ENCODE measurements around the gene CAMSAP1.

DNA sequence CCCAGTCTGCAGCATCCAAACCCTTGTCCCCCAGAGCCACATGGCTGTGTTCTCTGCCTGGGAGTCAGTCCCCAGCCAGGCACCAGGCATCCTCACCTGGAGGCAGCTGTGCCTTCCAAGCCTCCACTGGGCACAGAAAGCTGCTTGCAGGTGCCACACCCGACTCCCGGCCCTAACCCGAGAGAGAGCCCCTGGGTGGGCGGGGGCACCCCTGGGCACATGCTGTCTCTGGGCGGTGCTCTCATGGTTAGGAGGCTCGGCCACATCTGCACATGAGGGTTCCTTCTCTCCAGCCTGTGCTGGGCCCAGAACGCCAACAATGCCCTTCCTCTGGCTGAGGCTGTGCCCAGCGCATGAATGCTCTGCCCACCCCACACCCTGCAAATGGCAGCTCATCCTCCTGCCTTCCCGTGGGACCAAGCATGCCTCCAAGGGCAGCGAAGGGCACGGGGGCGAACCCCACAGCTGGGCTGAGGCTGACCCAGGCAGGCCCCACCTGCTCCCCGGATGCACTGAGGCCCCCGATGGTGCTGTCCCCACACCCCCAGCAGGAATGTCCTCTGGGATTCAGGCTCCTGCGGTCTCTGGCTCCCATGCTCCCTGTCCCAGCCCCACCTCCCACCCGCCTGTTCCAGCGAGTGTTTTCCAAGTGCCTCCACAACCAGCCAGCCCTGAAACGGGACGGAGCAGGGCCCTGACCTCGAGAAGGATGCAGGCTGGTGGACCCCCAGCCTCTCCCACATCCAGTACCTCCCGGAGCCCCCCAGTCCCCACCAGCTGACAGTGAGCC, 22.5 kb upstream of the CAMSAP1 start:
- TF ChIP-seq KAT2B (IDR thresholded peaks at IDR 0.05; ENCODE audit: low read depth, low read length) = no peak
- TF ChIP-seq PHF20 (IDR thresholded peaks at IDR 0.05; ENCODE audit: partially characterized antibody) = no peak
- no peak for TF ChIP-seq POLR2AphosphoS2 (IDR thresholded peaks at IDR 0.05; ENCODE audit: low read length)
- TF ChIP-seq TGIF2 (CRISPR knock-in tag; IDR thresholded peaks at IDR 0.05) = no peak
- no peak for TF ChIP-seq SPI1 (IDR thresholded peaks at IDR 0.05; ENCODE audit: borderline replicate concordance, low read depth, low read length)
- TF ChIP-seq PHB2 (IDR thresholded peaks at IDR 0.05; ENCODE audit: low read depth) = no peak
- TF ChIP-seq BRD4 (IDR thresholded peaks at IDR 0.05) = no peak
- no peak for TF ChIP-seq BHLHE40 (IDR thresholded peaks at IDR 0.05; ENCODE audit: low read length)
- no peak for TF ChIP-seq ZNF584 (CRISPR knock-in tag; IDR thresholded peaks at IDR 0.05; ENCODE audit: low read depth)
- TF ChIP-seq CCAR2 (IDR thresholded peaks at IDR 0.05; ENCODE audit: low read depth, low read length) = no peak
- no peak for TF ChIP-seq ZNF398 (CRISPR knock-in tag; IDR thresholded peaks at IDR 0.05)
- no peak for TF ChIP-seq SMARCE1 (IDR thresholded peaks at IDR 0.05)
- no peak for TF ChIP-seq CBX2 (IDR thresholded peaks at IDR 0.05; ENCODE audit: insufficient read depth, low read length, poor library complexity, severe bottlenecking)
- TF ChIP-seq, protein P1, sequence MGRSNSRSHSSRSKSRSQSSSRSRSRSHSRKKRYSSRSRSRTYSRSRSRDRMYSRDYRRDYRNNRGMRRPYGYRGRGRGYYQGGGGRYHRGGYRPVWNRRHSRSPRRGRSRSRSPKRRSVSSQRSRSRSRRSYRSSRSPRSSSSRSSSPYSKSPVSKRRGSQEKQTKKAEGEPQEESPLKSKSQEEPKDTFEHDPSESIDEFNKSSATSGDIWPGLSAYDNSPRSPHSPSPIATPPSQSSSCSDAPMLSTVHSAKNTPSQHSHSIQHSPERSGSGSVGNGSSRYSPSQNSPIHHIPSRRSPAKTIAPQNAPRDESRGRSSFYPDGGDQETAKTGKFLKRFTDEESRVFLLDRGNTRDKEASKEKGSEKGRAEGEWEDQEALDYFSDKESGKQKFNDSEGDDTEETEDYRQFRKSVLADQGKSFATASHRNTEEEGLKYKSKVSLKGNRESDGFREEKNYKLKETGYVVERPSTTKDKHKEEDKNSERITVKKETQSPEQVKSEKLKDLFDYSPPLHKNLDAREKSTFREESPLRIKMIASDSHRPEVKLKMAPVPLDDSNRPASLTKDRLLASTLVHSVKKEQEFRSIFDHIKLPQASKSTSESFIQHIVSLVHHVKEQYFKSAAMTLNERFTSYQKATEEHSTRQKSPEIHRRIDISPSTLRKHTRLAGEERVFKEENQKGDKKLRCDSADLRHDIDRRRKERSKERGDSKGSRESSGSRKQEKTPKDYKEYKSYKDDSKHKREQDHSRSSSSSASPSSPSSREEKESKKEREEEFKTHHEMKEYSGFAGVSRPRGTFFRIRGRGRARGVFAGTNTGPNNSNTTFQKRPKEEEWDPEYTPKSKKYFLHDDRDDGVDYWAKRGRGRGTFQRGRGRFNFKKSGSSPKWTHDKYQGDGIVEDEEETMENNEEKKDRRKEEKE (IDR thresholded peaks at IDR 0.05; ENCODE audit: borderline replicate concordance in 1 of 2, control insufficient read depth in 1 of 2, low read depth in 2 of 2, low read length in 1 of 2) = no peak
